Measurements from ENCODE around the gene TRIM48.
"Not testable (repeated sequence)": the region's sequence is repeated elsewhere in the genome, so short reads cannot be mapped to it uniquely, and the experiment has no call there.

DNA sequence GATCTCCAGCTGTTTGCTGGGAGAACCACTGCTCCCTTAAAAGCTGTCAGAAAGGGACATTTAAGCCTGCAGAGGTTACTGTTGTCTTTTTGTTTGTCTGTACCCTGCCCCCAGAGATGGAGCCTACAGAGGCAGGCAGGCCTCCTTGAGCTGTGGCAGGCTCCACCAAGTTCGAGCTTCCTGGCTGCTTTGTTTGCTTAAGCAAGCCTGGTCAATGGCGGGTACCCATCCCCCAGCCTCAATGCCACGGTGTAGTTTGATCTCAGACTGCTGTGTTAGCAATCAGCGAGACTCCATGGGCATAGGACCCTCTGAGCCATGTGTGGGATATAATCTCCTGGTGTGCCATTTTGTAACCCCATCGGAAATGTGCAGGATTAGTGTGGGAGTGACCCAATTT, 23.6 kb upstream of the TRIM48 start:
- not testable (repeated sequence) for TF ChIP-seq BHLHE40 (IDR thresholded peaks at IDR 0.05; ENCODE audit: borderline replicate concordance); NFRKB (IDR thresholded peaks at IDR 0.05); HDGF (IDR thresholded peaks at IDR 0.05; ENCODE audit: borderline replicate concordance); FOXA1 (IDR thresholded peaks at IDR 0.05); SP1 (IDR thresholded peaks at IDR 0.05); SUZ12 (IDR thresholded peaks at IDR 0.05); L3MBTL2 (conservative IDR thresholded peaks at IDR 0.05)
- TF ChIP-seq, protein P1, sequence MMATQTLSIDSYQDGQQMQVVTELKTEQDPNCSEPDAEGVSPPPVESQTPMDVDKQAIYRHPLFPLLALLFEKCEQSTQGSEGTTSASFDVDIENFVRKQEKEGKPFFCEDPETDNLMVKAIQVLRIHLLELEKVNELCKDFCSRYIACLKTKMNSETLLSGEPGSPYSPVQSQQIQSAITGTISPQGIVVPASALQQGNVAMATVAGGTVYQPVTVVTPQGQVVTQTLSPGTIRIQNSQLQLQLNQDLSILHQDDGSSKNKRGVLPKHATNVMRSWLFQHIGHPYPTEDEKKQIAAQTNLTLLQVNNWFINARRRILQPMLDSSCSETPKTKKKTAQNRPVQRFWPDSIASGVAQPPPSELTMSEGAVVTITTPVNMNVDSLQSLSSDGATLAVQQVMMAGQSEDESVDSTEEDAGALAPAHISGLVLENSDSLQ (IDR thresholded peaks at IDR 0.05), result not testable (repeated sequence)
